ENCODE results near the gene ANKZF1. TPM values are rescaled to one million over a fixed set of nuclear protein-coding genes. Genes with fewer than 3 reads are reported as not detected.

Gene ANKZF1
- total and polyA plus RNA-seq, 2 of the 8 experiments (the other 6 are each of a cell fraction or from before 2014, with no cell fraction given) = 32.5 to 50.1 TPM

DNA sequence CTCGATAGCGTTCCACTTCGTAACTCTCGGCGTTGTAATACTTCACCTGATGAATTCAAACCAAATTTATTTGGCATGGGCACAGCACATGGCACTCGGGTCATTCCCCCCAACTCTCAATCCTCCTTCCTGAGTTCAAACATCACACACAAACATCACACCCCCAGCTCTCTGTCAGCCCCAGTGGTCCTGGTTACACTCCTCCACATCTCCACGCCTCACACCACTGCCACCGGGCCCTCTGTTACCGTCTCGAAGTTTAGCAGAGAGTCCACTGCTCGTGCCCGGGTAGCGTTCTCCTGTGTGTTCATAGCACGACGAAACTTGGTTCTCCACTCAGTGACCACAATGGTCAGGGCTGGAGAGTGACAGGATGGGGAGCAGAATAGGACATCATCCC, 15.5 kb upstream of the ANKZF1 start (continued):
- TF ChIP-seq, protein P1, sequence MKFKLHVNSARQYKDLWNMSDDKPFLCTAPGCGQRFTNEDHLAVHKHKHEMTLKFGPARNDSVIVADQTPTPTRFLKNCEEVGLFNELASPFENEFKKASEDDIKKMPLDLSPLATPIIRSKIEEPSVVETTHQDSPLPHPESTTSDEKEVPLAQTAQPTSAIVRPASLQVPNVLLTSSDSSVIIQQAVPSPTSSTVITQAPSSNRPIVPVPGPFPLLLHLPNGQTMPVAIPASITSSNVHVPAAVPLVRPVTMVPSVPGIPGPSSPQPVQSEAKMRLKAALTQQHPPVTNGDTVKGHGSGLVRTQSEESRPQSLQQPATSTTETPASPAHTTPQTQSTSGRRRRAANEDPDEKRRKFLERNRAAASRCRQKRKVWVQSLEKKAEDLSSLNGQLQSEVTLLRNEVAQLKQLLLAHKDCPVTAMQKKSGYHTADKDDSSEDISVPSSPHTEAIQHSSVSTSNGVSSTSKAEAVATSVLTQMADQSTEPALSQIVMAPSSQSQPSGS (IDR thresholded peaks at IDR 0.05; ENCODE audit: low read length) = no peak
- no peak for TF ChIP-seq EZH2 (IDR thresholded peaks at IDR 0.05; ENCODE audit: low read depth, low read length, severe bottlenecking)
- TF ChIP-seq HDAC2 (IDR thresholded peaks at IDR 0.05; ENCODE audit: borderline replicate concordance in 1 of 2, low read depth in 2 of 2, low read length in 2 of 2) = no peak
